GM13976 (cell line): ENCODE measurements around the gene KCNJ12.
"Not testable (repeated sequence)": the region's sequence is repeated elsewhere in the genome, so short reads cannot be mapped to it uniquely, and the experiment has no call there.

Experiments used
- DNase-seq: peaks from one replicate; pipeline ENCODE4 v3.0.0; 2012; ENCODE audit warnings: low spot score
- in situ Hi-C: fragments of 300-500 bp; cut with MboI; formaldehyde crosslinking; loops from one replicate; pipeline ENCODE4 v1.12.0; 2022; ENCODE audit warnings: low sequenced_read_pairs, mixed read lengths, inconsistent platforms; ENCODE audit not compliant: unreplicated experiment
- TF ChIP-seq, protein P1 (sequence below): IDR thresholded peaks from 2 replicates; pipeline ENCODE4 v1.5.1; 2012; ENCODE audit warnings: borderline replicate concordance, mild to moderate bottlenecking; ENCODE audit not compliant: insufficient read depth; ENCODE audit errors: extremely low read depth, missing control alignments, control extremely low read depth

The KCNJ12 gene

DNA sequence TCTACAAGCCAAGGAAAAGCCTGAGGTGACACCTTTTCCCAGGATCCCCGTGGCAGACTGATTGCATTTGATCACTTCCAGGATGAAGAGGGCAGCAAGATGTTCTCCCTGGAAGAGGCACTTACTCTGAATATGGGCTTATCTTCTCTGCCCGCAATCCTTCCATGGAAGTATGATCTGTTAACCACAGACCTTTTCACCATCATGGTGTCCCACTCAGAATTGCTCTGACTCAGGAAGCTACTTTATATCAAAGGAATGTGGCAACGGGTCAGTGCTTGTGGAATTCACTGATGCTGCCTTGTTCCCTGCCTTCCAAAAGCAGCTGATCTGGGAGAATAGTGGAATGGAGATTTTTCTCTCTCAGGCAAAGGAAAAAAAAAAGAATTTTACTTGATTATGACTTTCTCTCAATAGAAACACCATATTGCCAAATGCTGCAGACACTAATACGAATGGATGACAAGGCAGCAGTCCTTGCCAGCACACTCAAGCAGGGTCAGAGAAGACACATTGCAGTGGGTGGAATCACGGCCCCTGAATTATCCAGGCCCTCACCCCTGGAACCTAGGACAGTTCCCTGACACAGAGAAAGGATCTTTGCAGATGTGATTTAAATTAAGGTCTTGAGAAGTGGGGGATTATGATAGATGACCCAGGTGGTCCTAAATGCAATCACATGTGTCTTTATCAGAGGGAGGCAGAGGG lies 53.9 kb downstream of the KCNJ12 start:
- not testable (repeated sequence) for DNase-seq
- in situ Hi-C loops = loop anchor here (25.0 kb wide), 1 partner anchor 143 kb away; the partner anchor contains the start of gene MAP2K3

DNA sequence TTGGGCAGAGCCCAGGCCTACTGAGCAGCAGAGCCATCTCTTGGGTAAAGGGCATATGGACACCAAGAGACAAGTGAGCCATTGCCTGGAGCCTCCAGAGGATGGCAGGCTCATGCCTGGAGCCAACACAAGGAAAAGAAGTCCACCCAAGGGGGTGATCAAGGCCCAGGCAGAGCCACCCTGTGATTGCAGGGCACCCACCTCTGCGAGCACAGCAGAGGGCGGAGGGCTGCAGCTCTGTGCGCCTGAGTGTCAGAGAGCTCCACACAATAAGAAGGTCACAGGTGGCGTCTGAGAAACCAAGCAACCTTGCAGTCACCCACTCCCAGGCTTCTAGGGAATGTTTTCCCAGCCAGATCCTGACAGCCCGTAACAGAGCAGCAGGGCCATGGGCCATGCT lies 57.8 kb downstream of the KCNJ12 start:
- DNase-seq = not testable (repeated sequence)
- in situ Hi-C loops = loop anchor here (25.0 kb wide), 1 partner anchor 147 kb away; the partner anchor contains the start of gene MAP2K3

DNA sequence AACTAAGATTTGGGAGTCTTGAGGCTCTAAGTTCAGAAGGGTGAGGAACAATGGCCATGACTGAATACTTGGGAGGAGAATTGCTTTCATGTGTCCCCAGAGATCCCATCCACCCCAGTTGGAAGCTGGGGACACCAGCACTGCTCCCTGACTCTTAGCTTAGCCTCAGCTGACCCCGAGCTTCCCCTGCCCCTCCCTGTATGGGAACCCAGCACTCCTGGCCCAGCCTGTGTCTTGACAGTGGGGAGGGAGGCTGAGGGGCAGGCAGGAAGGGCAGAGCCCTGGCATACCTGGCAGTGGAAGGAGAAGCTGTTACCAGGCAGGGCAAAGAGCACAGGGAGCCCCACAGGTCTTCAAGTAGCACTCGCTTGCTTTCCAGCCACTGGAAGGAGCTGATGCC lies 58.8 kb downstream of the KCNJ12 start:
- in situ Hi-C loops = loop anchor here (25.0 kb wide), 1 partner anchor 148 kb away; the partner anchor contains the start of gene MAP2K3
- DNase-seq = not testable (repeated sequence)

DNA sequence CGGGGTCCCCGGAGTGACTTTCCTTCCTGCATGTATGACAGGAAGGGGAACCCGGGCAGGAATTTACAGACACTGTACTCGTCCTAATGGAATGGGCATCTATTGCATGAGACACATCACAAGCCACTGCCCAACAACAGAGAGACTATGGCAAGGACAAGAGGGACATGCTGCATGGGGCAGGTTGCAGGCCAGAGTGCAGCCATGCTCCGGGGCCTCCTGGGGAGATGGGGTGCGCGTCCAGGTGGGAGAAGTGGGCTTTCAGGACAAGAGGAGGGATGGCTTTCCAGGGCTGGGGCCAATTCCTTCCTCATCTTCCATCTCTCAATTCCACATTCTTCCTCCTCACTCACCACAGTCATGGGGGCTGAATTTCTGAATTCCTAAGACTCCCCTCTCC lies 60.3 kb downstream of the KCNJ12 start:
- not testable (repeated sequence) for DNase-seq
- in situ Hi-C loops = loop anchor here (25.0 kb wide), 1 partner anchor 149 kb away; the partner anchor contains the start of gene MAP2K3

DNA sequence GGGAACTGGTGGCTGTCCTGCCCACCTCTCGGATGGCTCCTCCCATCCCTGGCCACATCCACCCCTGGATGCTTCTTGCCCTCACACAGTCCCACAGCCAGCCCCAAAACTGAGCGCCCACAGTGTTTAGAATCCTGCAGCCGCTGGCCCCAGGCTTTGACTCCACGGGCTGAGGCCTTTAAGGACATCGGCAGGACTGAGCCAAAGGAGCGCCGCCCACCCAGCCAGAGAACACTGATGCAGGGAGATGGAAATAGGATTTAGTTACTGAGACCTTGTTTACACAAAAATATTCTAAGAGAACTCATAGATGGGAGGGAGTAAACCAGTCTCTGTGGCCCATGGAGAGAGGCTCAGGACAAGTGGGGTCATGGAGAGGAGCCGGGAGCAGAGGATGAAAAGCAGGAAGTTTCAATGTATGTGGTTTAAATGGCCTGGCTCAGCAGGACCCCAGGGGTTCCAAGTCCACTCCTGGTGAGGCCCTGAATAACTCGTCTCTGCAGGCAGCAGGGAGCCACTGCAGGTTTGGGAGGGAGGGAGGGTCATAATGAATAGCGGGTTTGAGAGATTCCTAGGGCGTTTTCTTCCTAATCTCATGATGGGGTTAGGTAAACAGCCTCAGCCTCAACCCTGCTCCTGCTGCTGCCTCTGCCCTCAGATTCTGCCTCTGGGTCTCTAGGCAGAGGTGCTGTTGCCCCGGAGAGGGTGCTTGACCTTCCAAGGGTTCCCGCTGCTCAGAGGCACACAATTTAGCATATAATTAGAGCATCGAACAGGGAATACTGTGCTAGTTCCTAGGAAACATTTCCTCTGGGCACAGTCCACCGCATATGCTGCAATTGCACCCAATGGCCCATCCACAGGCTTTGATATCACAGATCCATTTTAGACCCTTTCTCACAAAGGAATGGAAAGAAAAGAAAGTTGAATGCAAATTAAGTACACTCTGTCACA lies 61.0 kb downstream of the KCNJ12 start:
- in situ Hi-C loops = loop anchor here (25.0 kb wide), 1 partner anchor 150 kb away; the partner anchor contains the start of gene MAP2K3

DNA sequence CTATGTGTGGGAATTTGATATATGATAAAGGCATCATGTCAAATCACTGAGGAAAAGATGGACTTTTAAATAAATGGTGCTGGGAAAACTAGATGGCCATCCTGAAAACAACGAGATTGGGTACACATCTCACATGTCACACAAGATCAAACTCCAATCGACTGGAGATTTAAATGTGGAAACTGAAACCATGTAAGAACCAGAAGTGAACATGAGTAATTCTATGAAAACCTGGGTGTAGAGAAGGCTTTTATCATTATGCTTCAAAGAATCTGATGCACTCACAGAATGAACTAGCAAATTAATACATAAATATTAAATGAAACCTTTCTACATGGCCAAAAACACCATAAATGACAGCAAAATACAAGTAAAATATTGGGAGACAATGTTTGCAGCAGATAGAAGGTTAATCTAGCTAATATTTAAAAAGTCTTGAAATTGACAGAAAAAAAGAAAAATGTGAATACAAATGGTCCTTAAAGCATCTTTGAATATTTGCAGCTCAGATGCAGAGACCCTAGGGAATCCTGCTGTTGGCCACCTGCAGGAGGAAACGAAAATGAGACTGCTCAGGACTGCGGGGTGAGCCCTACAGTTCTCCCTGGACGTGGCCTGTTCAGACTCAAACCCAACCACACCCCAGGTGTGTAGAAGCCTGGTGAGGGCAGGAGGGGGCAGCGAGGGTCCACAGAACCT lies 62.3 kb downstream of the KCNJ12 start:
- in situ Hi-C loops = loop anchor here (25.0 kb wide), 1 partner anchor 151 kb away; the partner anchor contains the start of gene MAP2K3
- DNase-seq = not testable (repeated sequence)

More for the DNA sequence above, 61.0 kb downstream of the KCNJ12 start:
- not testable (repeated sequence) for DNase-seq

DNA sequence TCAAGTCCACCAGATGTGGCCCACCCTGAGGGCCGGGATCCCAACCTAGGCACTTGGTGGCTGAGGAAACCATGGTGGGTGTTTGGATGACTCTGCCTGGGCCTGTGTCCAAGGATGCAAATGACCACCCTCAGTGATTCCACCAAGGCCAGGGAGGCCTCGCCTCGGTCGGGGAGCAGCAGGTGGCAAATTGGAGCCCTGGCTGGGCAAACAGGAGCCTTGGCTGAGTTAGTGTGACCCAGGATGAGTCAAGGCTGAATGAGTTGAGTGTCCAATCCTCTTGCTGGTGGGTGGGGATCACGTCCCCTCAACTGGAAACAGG lies 62.8 kb downstream of the KCNJ12 start:
- DNase-seq = not testable (repeated sequence)
- in situ Hi-C loops = loop anchor here (25.0 kb wide), 1 partner anchor 152 kb away; the partner anchor contains the start of gene MAP2K3

DNA sequence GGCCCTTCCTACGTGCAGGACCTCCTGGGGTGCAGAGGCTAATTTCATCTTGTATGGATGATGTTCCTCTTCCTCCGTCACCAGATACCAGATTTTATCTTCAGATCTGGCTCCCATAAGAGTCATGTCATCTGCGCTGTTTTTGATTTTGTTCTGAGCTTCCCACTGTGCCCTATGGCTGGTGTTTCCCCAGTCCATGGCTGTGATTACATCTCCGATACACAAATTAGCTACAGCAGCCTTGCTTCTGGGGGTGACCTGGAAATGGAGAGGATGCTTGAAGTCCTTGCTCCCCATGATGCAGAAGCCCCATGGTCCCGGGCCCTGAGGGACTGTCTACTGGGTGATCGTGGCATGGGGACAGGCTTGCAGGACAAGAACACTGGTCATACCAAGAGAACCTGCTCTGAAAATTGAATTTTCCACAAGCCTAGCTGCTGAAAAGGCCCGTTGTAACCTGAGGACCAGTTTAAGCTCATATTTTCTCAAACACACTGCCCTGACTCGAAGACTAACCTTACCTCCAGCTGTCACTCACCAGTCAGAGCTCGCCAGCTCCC lies 69.0 kb downstream of the KCNJ12 start:
- in situ Hi-C loops = loop anchor here (10.0 to 25.0 kb wide), 2 partner anchors 60 to 158 kb away; partner anchors contain the start of gene MAP2K3

DNA sequence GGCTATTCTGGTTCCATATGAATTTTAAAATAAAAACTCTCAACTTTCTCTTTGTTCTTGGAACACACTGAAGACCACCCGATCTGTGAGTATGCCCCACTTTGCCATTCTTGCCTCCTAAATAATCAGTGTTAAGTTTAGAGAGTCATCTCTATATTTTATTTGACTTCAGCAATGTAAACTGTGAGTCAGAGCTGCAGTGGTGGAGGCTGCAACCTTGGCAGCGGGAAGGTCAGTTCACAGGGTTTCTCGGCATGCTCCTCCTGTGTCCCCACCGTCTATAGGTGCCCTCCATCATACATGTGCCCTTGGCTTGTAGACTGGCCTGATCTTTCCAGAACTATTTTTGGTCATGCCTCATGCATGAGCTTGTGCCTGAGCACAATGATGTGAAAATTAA lies 71.4 kb downstream of the KCNJ12 start:
- DNase-seq = not testable (repeated sequence)
- in situ Hi-C loops = loop anchor here (10.0 to 25.0 kb wide), 2 partner anchors 57 to 160 kb away; partner anchors contain the start of gene MAP2K3

More for the DNA sequence above, 69.0 kb downstream of the KCNJ12 start:
- TF ChIP-seq, protein P1, sequence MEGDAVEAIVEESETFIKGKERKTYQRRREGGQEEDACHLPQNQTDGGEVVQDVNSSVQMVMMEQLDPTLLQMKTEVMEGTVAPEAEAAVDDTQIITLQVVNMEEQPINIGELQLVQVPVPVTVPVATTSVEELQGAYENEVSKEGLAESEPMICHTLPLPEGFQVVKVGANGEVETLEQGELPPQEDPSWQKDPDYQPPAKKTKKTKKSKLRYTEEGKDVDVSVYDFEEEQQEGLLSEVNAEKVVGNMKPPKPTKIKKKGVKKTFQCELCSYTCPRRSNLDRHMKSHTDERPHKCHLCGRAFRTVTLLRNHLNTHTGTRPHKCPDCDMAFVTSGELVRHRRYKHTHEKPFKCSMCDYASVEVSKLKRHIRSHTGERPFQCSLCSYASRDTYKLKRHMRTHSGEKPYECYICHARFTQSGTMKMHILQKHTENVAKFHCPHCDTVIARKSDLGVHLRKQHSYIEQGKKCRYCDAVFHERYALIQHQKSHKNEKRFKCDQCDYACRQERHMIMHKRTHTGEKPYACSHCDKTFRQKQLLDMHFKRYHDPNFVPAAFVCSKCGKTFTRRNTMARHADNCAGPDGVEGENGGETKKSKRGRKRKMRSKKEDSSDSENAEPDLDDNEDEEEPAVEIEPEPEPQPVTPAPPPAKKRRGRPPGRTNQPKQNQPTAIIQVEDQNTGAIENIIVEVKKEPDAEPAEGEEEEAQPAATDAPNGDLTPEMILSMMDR = no peak
- DNase-seq = no peak

DNA sequence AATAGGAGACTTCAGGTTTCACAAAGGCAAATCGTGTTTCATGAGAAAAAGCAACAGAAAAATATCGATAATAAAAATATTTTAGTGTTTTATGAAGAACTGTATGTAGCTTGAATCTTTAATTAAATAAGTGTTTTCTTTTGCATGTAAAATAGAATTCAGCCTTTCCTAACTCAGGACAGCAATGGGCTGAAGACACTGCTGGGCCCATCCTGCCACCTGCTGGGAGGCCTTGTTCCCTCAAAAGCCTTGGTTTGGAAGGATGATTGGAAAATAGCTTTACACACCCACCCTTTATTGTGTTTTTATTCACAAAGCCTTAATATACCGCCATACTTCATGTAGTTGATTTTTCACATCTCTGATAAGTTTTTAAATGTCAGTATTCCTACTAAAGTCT lies 73.7 kb downstream of the KCNJ12 start:
- in situ Hi-C loops = loop anchor here (10.0 to 25.0 kb wide), 2 partner anchors 55 to 163 kb away; partner anchors contain the start of gene MAP2K3

DNA sequence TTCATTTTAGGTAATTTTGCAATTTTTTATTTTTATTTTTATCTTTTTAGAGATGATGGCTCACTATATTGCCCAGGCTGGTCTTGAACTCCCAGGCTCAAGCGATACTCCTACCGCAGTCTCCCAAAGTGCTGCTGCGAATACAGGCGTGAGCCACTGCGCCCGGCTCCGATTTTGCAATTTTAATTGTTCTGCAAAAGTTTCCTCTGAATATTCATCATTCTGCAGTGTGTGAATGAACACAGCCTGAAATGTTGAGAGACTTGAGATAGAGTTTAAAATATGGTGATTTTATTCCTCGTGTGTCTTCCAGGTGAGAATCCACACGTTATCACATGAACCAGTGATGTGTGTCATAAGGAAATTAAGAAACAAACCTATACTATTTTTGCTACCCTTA lies 75.8 kb downstream of the KCNJ12 start:
- TF ChIP-seq, protein P1 = no peak
- in situ Hi-C loops = no loop called here
- DNase-seq = no peak

More for the DNA sequence above, 73.7 kb downstream of the KCNJ12 start:
- not testable (repeated sequence) for DNase-seq
